ENCODE results near the gene SCN2B.

SCN2B gene

GRCh38 chr11:118214210-118214914 lies 37.9 kb upstream of the SCN2B start:
- in situ Hi-C loops (cut with MboI; ENCODE audit: low pct_unique_long_range_greater_than_20kb, low sequenced_read_pairs, unreplicated experiment) = no loop called here
- DNase-seq (ENCODE audit: low spot score) = no peak
- TF ChIP-seq, protein P1, sequence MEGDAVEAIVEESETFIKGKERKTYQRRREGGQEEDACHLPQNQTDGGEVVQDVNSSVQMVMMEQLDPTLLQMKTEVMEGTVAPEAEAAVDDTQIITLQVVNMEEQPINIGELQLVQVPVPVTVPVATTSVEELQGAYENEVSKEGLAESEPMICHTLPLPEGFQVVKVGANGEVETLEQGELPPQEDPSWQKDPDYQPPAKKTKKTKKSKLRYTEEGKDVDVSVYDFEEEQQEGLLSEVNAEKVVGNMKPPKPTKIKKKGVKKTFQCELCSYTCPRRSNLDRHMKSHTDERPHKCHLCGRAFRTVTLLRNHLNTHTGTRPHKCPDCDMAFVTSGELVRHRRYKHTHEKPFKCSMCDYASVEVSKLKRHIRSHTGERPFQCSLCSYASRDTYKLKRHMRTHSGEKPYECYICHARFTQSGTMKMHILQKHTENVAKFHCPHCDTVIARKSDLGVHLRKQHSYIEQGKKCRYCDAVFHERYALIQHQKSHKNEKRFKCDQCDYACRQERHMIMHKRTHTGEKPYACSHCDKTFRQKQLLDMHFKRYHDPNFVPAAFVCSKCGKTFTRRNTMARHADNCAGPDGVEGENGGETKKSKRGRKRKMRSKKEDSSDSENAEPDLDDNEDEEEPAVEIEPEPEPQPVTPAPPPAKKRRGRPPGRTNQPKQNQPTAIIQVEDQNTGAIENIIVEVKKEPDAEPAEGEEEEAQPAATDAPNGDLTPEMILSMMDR (IDR thresholded peaks at IDR 0.05; ENCODE audit: extremely low read depth, insufficient read depth, missing control alignments) = no peak

DNA sequence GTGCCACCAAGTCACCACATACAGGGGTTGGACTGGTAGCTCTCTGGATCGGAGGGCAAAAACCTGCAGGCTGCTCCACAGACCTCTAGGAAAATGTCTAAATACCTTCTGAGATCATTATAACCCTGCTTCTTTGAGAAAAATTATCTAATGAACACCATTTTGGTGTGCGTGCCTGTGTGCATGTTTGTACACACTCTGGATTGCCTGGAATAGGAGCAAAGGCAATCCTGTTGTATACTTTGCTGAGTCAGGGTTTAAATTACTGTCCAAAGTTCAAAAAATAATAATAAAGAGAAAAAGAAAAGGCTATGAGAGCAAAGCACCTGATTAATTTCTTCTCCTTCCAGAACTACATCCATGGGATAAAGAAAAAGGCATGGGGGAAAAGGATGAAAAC lies 37.3 kb upstream of the SCN2B start:
- TF ChIP-seq, protein P1 (IDR thresholded peaks at IDR 0.05; ENCODE audit: extremely low read depth, insufficient read depth, missing control alignments) = no peak
- no peak for DNase-seq (ENCODE audit: low spot score)
- in situ Hi-C loops (cut with MboI; ENCODE audit: low pct_unique_long_range_greater_than_20kb, low sequenced_read_pairs, unreplicated experiment) = no loop called here

GRCh38 chr11:118213201-118213600 lies 36.8 kb upstream of the SCN2B start:
- TF ChIP-seq, protein P1 (IDR thresholded peaks at IDR 0.05; ENCODE audit: extremely low read depth, insufficient read depth, missing control alignments) = no peak
- no peak for DNase-seq (ENCODE audit: low spot score)
- in situ Hi-C loops (cut with MboI; ENCODE audit: low pct_unique_long_range_greater_than_20kb, low sequenced_read_pairs, unreplicated experiment) = no loop called here

DNA sequence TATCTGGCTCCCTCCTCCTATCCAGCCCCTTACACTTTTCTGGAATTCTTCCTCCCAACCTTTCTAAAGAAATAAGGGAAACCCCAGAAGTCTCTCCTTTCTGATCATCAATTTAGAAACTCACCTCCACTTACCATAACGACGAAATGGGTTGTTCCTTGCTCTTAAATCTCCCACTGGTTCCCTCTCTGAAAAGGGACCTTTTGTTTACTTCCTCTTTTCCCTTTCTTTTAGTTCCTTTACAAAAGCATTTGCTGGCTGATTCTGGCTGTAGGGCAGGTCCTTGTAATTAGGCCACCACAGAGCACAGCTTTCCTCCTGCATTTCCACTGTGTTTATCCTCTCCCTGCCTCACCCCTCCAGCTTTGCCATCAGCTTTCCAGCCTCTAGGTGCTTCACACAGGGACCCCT lies 36.3 kb upstream of the SCN2B start:
- TF ChIP-seq, protein P1 (IDR thresholded peaks at IDR 0.05; ENCODE audit: extremely low read depth, insufficient read depth, missing control alignments) = no peak
- in situ Hi-C loops (cut with MboI; ENCODE audit: low pct_unique_long_range_greater_than_20kb, low sequenced_read_pairs, unreplicated experiment) = no loop called here
- no peak for DNase-seq (ENCODE audit: low spot score)

GRCh38 chr11:118212131-118212725 lies 35.8 kb upstream of the SCN2B start:
- in situ Hi-C loops (cut with MboI; ENCODE audit: low pct_unique_long_range_greater_than_20kb, low sequenced_read_pairs, unreplicated experiment) = no loop called here
- TF ChIP-seq, protein P1 (IDR thresholded peaks at IDR 0.05; ENCODE audit: extremely low read depth, insufficient read depth, missing control alignments) = no peak
- DNase-seq (ENCODE audit: low spot score) = no peak

- in situ Hi-C loops (cut with MboI; ENCODE audit: low pct_unique_long_range_greater_than_20kb, low sequenced_read_pairs, unreplicated experiment) = no loop called here
- no peak for DNase-seq (ENCODE audit: low spot score)
- TF ChIP-seq, protein P1 (IDR thresholded peaks at IDR 0.05; ENCODE audit: extremely low read depth, insufficient read depth, missing control alignments) = no peak
These were observed 34.6 kb upstream of the SCN2B start for GRCh38 chr11:118211006-118211405.
